H1 (cell line): ENCODE results near the gene CCNYL1. TPM values are rescaled to one million over a fixed set of nuclear protein-coding genes. Genes with fewer than 3 reads are reported as not detected.

Source experiments
- CTCF ChIA-PET: fragments of 300-600 bp; sonication (Branson Sonifier 250); formaldehyde crosslinking; loops from one replicate; lab custom pipeline; 2021; ENCODE audit not compliant: partially characterized antibody; lab: Charles Lee
- POLR2A ChIA-PET: fragments of 300-600 bp; sonication (Branson Sonifier 250); formaldehyde crosslinking; loops from one replicate; lab custom pipeline; 2021; ENCODE audit warnings: inconsistent platforms; ENCODE audit not compliant: partially characterized antibody; lab: Charles Lee
- DNase-seq, 2 experiments: peaks; one replicate each; pipeline versions ENCODE4 v3.0.0 to v3.0.0-alpha.2; 2010 to 2022; ENCODE audit warnings: low spot score in 2 of 2, low read depth in 1 of 2, mixed read lengths in 1 of 2
- FAIRE-seq: peaks from 2 replicates; lab custom pipeline; 2011; peaks lifted over from hg19 to GRCh38; lab: Jason Lieb, UNC
- H2AFZ ChIP-seq: 2 replicates; pipeline ENCODE4 v1.8.1; 2012; ENCODE audit warnings: low read length, inconsistent platforms
- H2AK5ac ChIP-seq: 2 replicates; pipeline ENCODE4 v1.6.1; 2013; ENCODE audit warnings: low read depth, low read length
- H2BK120ac ChIP-seq: replicated peaks from 2 replicates; pipeline ENCODE3; 2013; ENCODE audit warnings: low read depth, low read length, inconsistent platforms
- H2BK12ac ChIP-seq: 2 replicates; pipeline ENCODE4 v1.6.1; 2013; ENCODE audit warnings: low read depth, low read length
- H2BK15ac ChIP-seq: 2 replicates; pipeline ENCODE4 v1.6.1; 2013; ENCODE audit warnings: low read length
- H2BK20ac ChIP-seq: 2 replicates; pipeline ENCODE4 v1.6.1; 2013; ENCODE audit warnings: low read length
- H2BK5ac ChIP-seq: 2 replicates; pipeline ENCODE4 v1.6.1; 2013; ENCODE audit warnings: low read depth, low read length
- H3K14ac ChIP-seq: 2 replicates; pipeline ENCODE4 v1.6.1; 2013; ENCODE audit warnings: inconsistent platforms; ENCODE audit not compliant: insufficient read length
- H3K18ac ChIP-seq: 2 replicates; pipeline ENCODE4 v1.6.1; 2013; ENCODE audit warnings: low read length; ENCODE audit errors: extremely low read depth
- H3K23ac ChIP-seq: 2 replicates; pipeline ENCODE4 v1.6.1; 2013; ENCODE audit warnings: inconsistent platforms; ENCODE audit not compliant: insufficient read length
- H3K23me2 ChIP-seq: 2 replicates; pipeline ENCODE4 v1.6.1; 2013; ENCODE audit warnings: low read depth, low read length
- H3K27ac ChIP-seq: 2 replicates; pipeline ENCODE4 v1.6.1; 2011; ENCODE audit warnings: low read depth, low read length, inconsistent platforms
- H3K27me3 ChIP-seq, 4 experiments: replicated peaks in 1 of 4; 1 replicate in 1 of 4; 2 replicates in 3 of 4; pipeline versions ENCODE4 v1.6.1 to v1.8.1; 2011 to 2013; ENCODE audit warnings: low read length in 3 of 4, mild to moderate bottlenecking in 3 of 4, inconsistent platforms in 2 of 4, mixed read lengths in 2 of 4, moderate library complexity in 1 of 4; ENCODE audit not compliant: control insufficient read depth in 3 of 4, insufficient read depth in 3 of 4; ENCODE audit errors: extremely low read depth in 1 of 4
- H3K36me3 ChIP-seq, 4 experiments: 2 replicates each; pipeline versions ENCODE4 v1.6.1 to v1.8.1; 2011 to 2013; ENCODE audit warnings: mild to moderate bottlenecking in 4 of 4, low read length in 3 of 4, moderate library complexity in 2 of 4, control low read depth in 1 of 4, inconsistent platforms in 1 of 4; ENCODE audit not compliant: insufficient read depth in 4 of 4, control insufficient read depth in 2 of 4
- H3K4ac ChIP-seq: replicated peaks from 2 replicates; pipeline ENCODE3; 2013; ENCODE audit warnings: low read length, low read depth, mixed read lengths, inconsistent platforms; ENCODE audit not compliant: insufficient read length
- H3K4me1 ChIP-seq, 4 experiments: replicated peaks in 1 of 4; 1 replicate in 1 of 4; 2 replicates in 3 of 4; pipeline versions ENCODE4 v1.6.1 to v1.8.1; 2011 to 2013; ENCODE audit warnings: low read length in 3 of 4, inconsistent platforms in 2 of 4, mixed read lengths in 1 of 4; ENCODE audit not compliant: insufficient read depth in 4 of 4, control insufficient read depth in 3 of 4
- H3K4me2 ChIP-seq, 2 experiments: 2 replicates each; pipeline versions ENCODE4 v1.6.1 to v1.8.1; 2011 to 2013; ENCODE audit warnings: low read depth in 2 of 2, low read length in 2 of 2, control low read depth in 1 of 2, inconsistent platforms in 1 of 2, mild to moderate bottlenecking in 1 of 2; ENCODE audit not compliant: insufficient read depth in 1 of 2
- H3K4me3 ChIP-seq, 4 experiments: fragments of 200-600, 300-600 bp in 1 of 4; sonication (generic), shearing (Covaris generic), sonication (Bioruptor Twin) in 1 of 4; 2 replicates each; pipeline versions ENCODE4 v1.5.1 to v1.8.1; 2011 to 2016; ENCODE audit warnings: low read length in 4 of 4, low read depth in 3 of 4, control low read depth in 2 of 4, inconsistent platforms in 2 of 4, mild to moderate bottlenecking in 2 of 4, mixed read lengths in 1 of 4, moderate library complexity in 1 of 4; ENCODE audit not compliant: insufficient read depth in 2 of 4; ENCODE audit errors: extremely low read depth in 1 of 4
- H3K56ac ChIP-seq: replicated peaks from 2 replicates; pipeline ENCODE3; 2013; ENCODE audit warnings: low read depth, mild to moderate bottlenecking, mixed read lengths, low read length, inconsistent platforms; ENCODE audit not compliant: insufficient read length
- H3K79me1 ChIP-seq: 2 replicates; pipeline ENCODE4 v1.6.1; 2013; ENCODE audit warnings: low read depth, low read length, control low read depth
- H3K79me2 ChIP-seq, 2 experiments: 2 replicates each; pipeline versions ENCODE4 v1.6.1 to v1.8.1; 2012 to 2013; ENCODE audit warnings: low read length in 2 of 2, mild to moderate bottlenecking in 2 of 2, inconsistent platforms in 1 of 2; ENCODE audit not compliant: insufficient read depth in 2 of 2, control insufficient read depth in 1 of 2
- H3K9ac ChIP-seq, 4 experiments: replicated peaks in 1 of 4; 1 replicate in 1 of 4; 2 replicates in 3 of 4; pipeline versions ENCODE4 v1.6.1 to v1.8.1; 2011 to 2013; ENCODE audit warnings: low read depth in 3 of 4, low read length in 3 of 4, control low read depth in 2 of 4, mild to moderate bottlenecking in 2 of 4, moderate library complexity in 2 of 4, inconsistent platforms in 1 of 4; ENCODE audit errors: extremely low read depth in 1 of 4
- H3K9me3 ChIP-seq, 2 experiments: 2 replicates each; pipeline versions ENCODE4 v1.6.1 to v1.8.1; 2012 to 2013; ENCODE audit warnings: mild to moderate bottlenecking in 2 of 2, moderate library complexity in 2 of 2, control low read depth in 1 of 2, inconsistent platforms in 1 of 2, low read depth in 1 of 2, low read length in 1 of 2, mixed read lengths in 1 of 2; ENCODE audit not compliant: insufficient read depth in 2 of 2
- H4K20me1 ChIP-seq, 2 experiments: replicated peaks in 1 of 2; 2 replicates each; pipeline versions ENCODE3 to v1.8.1; 2011 to 2013; ENCODE audit warnings: inconsistent platforms in 2 of 2, low read length in 2 of 2, mild to moderate bottlenecking in 1 of 2; ENCODE audit not compliant: insufficient read depth in 2 of 2, control insufficient read depth in 1 of 2
- H4K5ac ChIP-seq: 2 replicates; pipeline ENCODE4 v1.6.1; 2013; ENCODE audit warnings: low read length, low read depth, mixed read lengths, inconsistent platforms; ENCODE audit not compliant: insufficient read length
- H4K8ac ChIP-seq: 2 replicates; pipeline ENCODE4 v1.8.0; 2013; ENCODE audit warnings: mild to moderate bottlenecking, moderate library complexity, low read length, inconsistent platforms; ENCODE audit not compliant: insufficient read depth; ENCODE audit errors: extremely low read depth
- H4K91ac ChIP-seq: replicated peaks from 2 replicates; pipeline ENCODE3; 2013; ENCODE audit warnings: low read length, mixed read lengths, inconsistent platforms; ENCODE audit not compliant: insufficient read length
- BACH1 ChIP-seq: IDR thresholded peaks from 2 replicates; pipeline ENCODE4 v1.6.1; 2012; ENCODE audit warnings: low read length, improper control_type of control experiment
- CEBPB ChIP-seq: IDR thresholded peaks from 2 replicates; pipeline ENCODE4 v1.6.1; 2012; ENCODE audit warnings: low read depth, low read length
- CTBP2 ChIP-seq: IDR thresholded peaks from 2 replicates; pipeline ENCODE4 v1.7.0; 2011; ENCODE audit warnings: borderline replicate concordance, mild to moderate bottlenecking, moderate library complexity, mixed read lengths, low read length; ENCODE audit not compliant: insufficient read depth, insufficient read length
- EP300 ChIP-seq, 2 experiments: IDR thresholded peaks; 1 replicate in 1 of 2; 2 replicates in 1 of 2; pipeline ENCODE4 v1.6.1; 2011 to 2012; ENCODE audit warnings: low read depth in 2 of 2, low read length in 2 of 2, mild to moderate bottlenecking in 2 of 2, borderline replicate concordance in 1 of 2, inconsistent platforms in 1 of 2, moderate library complexity in 1 of 2
- FOSL1 ChIP-seq: IDR thresholded peaks from 2 replicates; pipeline ENCODE4 v1.6.1; 2011; ENCODE audit warnings: mild to moderate bottlenecking, low read depth, low read length, moderate library complexity; ENCODE audit not compliant: insufficient read depth
- GABPA ChIP-seq: IDR thresholded peaks from 2 replicates; pipeline ENCODE4 v1.6.1; 2011; ENCODE audit warnings: mild to moderate bottlenecking, low read length, moderate library complexity, borderline replicate concordance; ENCODE audit not compliant: insufficient read depth
- HDAC6 ChIP-seq: IDR thresholded peaks from one replicate; pipeline ENCODE4 v1.7.1; 2012; ENCODE audit warnings: low read depth, mild to moderate bottlenecking, inconsistent platforms, low read length, moderate library complexity
- RFX5 ChIP-seq: IDR thresholded peaks from 2 replicates; pipeline ENCODE4 v1.6.1; 2011; ENCODE audit warnings: low read depth, low read length, improper control_type of control experiment, borderline replicate concordance
- SIRT6 ChIP-seq: IDR thresholded peaks from one replicate; pipeline ENCODE4 v1.7.1; 2012; ENCODE audit warnings: low read length, inconsistent platforms
- SP1 ChIP-seq: IDR thresholded peaks from 2 replicates; pipeline ENCODE4 v1.6.1; 2011; ENCODE audit warnings: low read depth, low read length
- SP2 ChIP-seq: IDR thresholded peaks from 2 replicates; pipeline ENCODE4 v1.6.1; 2012; ENCODE audit warnings: mild to moderate bottlenecking, low read length, inconsistent platforms
- SRF ChIP-seq: IDR thresholded peaks from 2 replicates; pipeline ENCODE4 v1.6.1; 2011; ENCODE audit warnings: mild to moderate bottlenecking, low read depth, low read length, moderate library complexity
- SUZ12 ChIP-seq: fragments of 200-600 bp; sonication (generic); IDR thresholded peaks from 2 replicates; pipeline ENCODE4 v1.6.1; 2012; ENCODE audit warnings: mild to moderate bottlenecking, inconsistent platforms, low read length, moderate library complexity, mixed read lengths
- WGBS, 2 experiments: shearing (Covaris generic) in 1 of 2; methylation state at CpG; one replicate each; pipeline versions ENCODE4 v1.1.6 to v1.1.7; 2013 to 2015; ENCODE audit warnings: low lambda C conversion rate in 2 of 2, mixed read lengths in 2 of 2, inconsistent platforms in 1 of 2, low coverage in 1 of 2, missing lambda C conversion rate in 1 of 2; ENCODE audit not compliant: insufficient replicate concordance in 2 of 2, insufficient coverage in 1 of 2, insufficient read length in 1 of 2; ENCODE audit errors: extremely low coverage in 1 of 2, missing lambda C conversion rate in 1 of 2; 5-methylcytosine and 5-hydroxymethylcytosine counted together
- polyA plus RNA-seq, 7 experiments: library from polyadenylated mRNA; depleted of rRNA in 3 of 7; stranded (reverse) in 5 of 7; unstranded in 2 of 7; fragments of >200 nt in 5 of 7; fragments of 200-250 nt in 2 of 7; gene quantifications; 1 replicate in 5 of 7; 2 replicates in 1 of 7; 4 replicates in 1 of 7; pipeline versions ENCODE4 v1.2.1 to v1.2.3, GENCODE V29; 2011 to 2013; ENCODE audit warnings: missing spikeins in 2 of 7, mixed read lengths in 2 of 7
- total RNA-seq: library from RNA; stranded (reverse); fragmentation: NEBNext Ultra II Directional; extraction: Animal tissue kit (Norgen Biotek cat#: 25700); gene quantifications from 2 replicates; pipeline ENCODE4 v1.2.1, GENCODE V29; 2021

Gene CCNYL1
- total and polyA plus RNA-seq, 2 of the 8 experiments (the other 6 are each of a cell fraction or from before 2014, with no cell fraction given): 13.3 to 35.4 TPM

DNA sequence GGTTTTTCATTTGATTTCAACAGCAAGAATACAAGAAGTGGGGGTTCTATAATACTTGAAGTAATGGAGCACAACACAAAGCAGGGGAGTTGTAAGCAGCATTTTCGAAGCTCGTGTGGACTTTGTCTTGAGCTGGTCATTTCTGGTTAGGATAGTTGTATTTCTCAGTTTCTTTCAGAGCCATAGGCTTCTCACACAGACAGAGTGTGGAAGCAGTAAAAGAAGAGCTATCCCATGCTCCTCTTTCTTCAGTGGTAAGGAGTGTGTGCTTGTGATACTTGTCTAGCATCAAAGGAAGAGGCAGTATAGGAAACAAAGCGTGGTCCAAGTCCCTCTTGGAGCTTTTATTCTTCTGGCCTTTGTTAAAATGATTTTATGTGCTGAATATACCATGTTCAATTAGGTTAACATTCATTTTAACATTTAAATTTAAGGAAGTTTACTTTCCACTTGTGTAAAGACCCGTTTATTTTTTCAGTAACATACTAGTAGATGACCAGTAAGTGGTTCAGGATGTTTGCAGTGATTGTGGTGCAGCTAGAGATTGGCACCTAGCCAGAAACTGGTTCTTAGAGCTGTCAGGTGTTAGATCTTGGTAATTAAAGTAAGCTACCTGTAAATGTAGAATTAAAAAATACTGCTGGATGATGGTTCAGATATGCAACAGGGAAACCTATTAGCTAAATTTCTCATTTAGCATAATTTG, 14.6 kb downstream of the CCNYL1 start:
- H3K79me2 ChIP-seq: peaks cover 0 to 22% of the 10 kb centered on the region in 2 experiments; a peak in 3 of 4 replicates
- no peaks in the 10 kb centered on the region for H3K27me3 ChIP-seq
- peaks cover under 1% of the 10 kb centered on the region; the same call in 1 of the 2 replicates for H3K79me1 ChIP-seq
- ChIA-PET CTCF (interaction anchor here (0.8 to 5.1 kb wide), 9 partner anchors 8 to 314 kb away, joined by 3 to 35 read pairs (median 4); partner anchors contain the start of gene METTL21A), POLR2A (interaction anchor here (0.6 to 5.6 kb wide), 4 partner anchors 8 to 100 kb away, joined by 3 to 19 read pairs (median 4); partner anchors contain the start of gene CCNYL1)
- H3K4me3 ChIP-seq: no peak overlapping the region
- H3K23ac ChIP-seq: no peak overlapping the region
- H4K5ac ChIP-seq: no peak overlapping the region
- 96% methylated on average over 4 of the region's 4 CpGs; no CpG with 5 or more reads in 1 of the 2 experiments for WGBS, 2 experiments
- H3K9me3 ChIP-seq: no peaks in the 10 kb centered on the region
- FAIRE-seq: no peak
- H2BK5ac ChIP-seq: no peak overlapping the region
- H2BK12ac ChIP-seq: no peak overlapping the region
- no peak overlapping the region for H3K9ac ChIP-seq
- 0 out of 7 replicates have a peak, but pooled peaks cover 0 to 5% (median 0%) of the 10 kb centered on the region in 4 experiments for H3K4me1 ChIP-seq
- no peak overlapping the region for H2BK15ac ChIP-seq
- H3K18ac ChIP-seq: no peak overlapping the region
- H3K36me3 ChIP-seq: peaks cover 0 to 14% (median 0%) of the 10 kb centered on the region in 4 experiments; a peak in 3 of 8 replicates
- H2AK5ac ChIP-seq: no peak overlapping the region
- no peak overlapping the region for H4K8ac ChIP-seq
- no peak overlapping the region for H3K14ac ChIP-seq
- H3K4ac ChIP-seq: no peak overlapping the region
- no peaks in the 10 kb centered on the region for H4K20me1 ChIP-seq
- H3K27ac ChIP-seq: no peak overlapping the region
- no peak overlapping the region for H2BK20ac ChIP-seq
- no peak overlapping the region for H3K56ac ChIP-seq
- no peak overlapping the region for H2BK120ac ChIP-seq
- no peak overlapping the region for H4K91ac ChIP-seq
- no peak overlapping the region for H2AFZ ChIP-seq
- H3K23me2 ChIP-seq: no peaks in the 10 kb centered on the region
- H3K4me2 ChIP-seq: no peak overlapping the region
- DNase-seq: no peak
- TF ChIP-seq BACH1: no peak
- no peak for TF ChIP-seq SRF
- TF ChIP-seq SIRT6: no peak
- TF ChIP-seq FOSL1: no peak
- TF ChIP-seq SP2: no peak
- TF ChIP-seq SP1: no peak
- TF ChIP-seq GABPA: no peak
- TF ChIP-seq RFX5: no peak
- no peak for TF ChIP-seq CTBP2
- TF ChIP-seq EP300 (IDR thresholded peaks at IDR 0.05; ENCODE audit: borderline replicate concordance in 1 of 2, low read depth in 2 of 2, low read length in 2 of 2): no peak
- no peak for TF ChIP-seq HDAC6
- TF ChIP-seq SUZ12: no peak
- TF ChIP-seq CEBPB: no peak
